Ovary (tissue), 9 donors: Measurements from ENCODE around the gene KRTAP5-10. TPM values are rescaled to one million over a fixed set of nuclear protein-coding genes. Genes with fewer than 3 reads are reported as not detected.
"Not testable (repeated sequence)": the region's sequence is repeated elsewhere in the genome, so short reads cannot be mapped to it uniquely, and the experiment has no call there.

Source experiments
- DNase-seq, 5 donors: peaks; one replicate each; pipeline ENCODE4 v3.0.0-alpha.2; 2019 to 2020
- H3K27ac ChIP-seq, 2 donors: fragments of 200-600 bp; one replicate each; pipeline versions ENCODE4 v1.5.1 to v1.8.0; 2019 to 2022
- H3K27me3 ChIP-seq: fragments of 200-600 bp; one replicate; pipeline ENCODE4 v1.8.0; 2022
- H3K36me3 ChIP-seq: fragments of 200-600 bp; sonication (generic); one replicate; pipeline ENCODE4 v1.5.1; 2019
- H3K4me1 ChIP-seq: one replicate; pipeline ENCODE4 v1.8.1; 2013; ENCODE audit warnings: mild to moderate bottlenecking, moderate library complexity; ENCODE audit not compliant: insufficient read depth
- H3K4me3 ChIP-seq: fragments of 200-600 bp; sonication (generic); one replicate; pipeline ENCODE4 v1.5.1; 2017
- H3K9me3 ChIP-seq, 2 donors: fragments of 200-600 bp in 1 of 2; sonication (generic) in 1 of 2; one replicate each; pipeline versions ENCODE4 v1.5.1 to v1.8.1; 2013 to 2019; ENCODE audit warnings: mild to moderate bottlenecking in 1 of 2, moderate library complexity in 1 of 2
- CTCF ChIP-seq, 3 donors: fragments of 450-650 bp in 2 of 3; fragments of 200-600 bp in 1 of 3; IDR thresholded peaks; one replicate each; pipeline versions ENCODE4 v1.5.1 to v1.8.0; 2016 to 2022; ENCODE audit warnings: antibody characterized with exemption in 3 of 3, mild to moderate bottlenecking in 1 of 3
- EP300 ChIP-seq: sonication (generic); formaldehyde crosslinking; IDR thresholded peaks from one replicate; pipeline ENCODE4 v1.6.1; 2017; ENCODE audit warnings: antibody characterized with exemption
- POLR2A ChIP-seq: fragments of 450-650 bp; IDR thresholded peaks from one replicate; pipeline ENCODE4 v1.6.1; 2017; ENCODE audit warnings: antibody characterized with exemption, mild to moderate bottlenecking, moderate library complexity
- WGBS, 3 donors: extraction: QIAGEN DNeasy Blood & Tissue Kit in 1 of 3; methylation state at CpG; one replicate each; pipeline versions ENCODE4 v1.1.5 to v1.1.7; 2013 to 2017; 5-methylcytosine and 5-hydroxymethylcytosine counted together
- intact Hi-C, 4 donors: fragments of 100-400 bp; cut with DNase I; formaldehyde crosslinking; loops; one replicate each; pipeline versions ENCODE4 v1.11.0 to v1.15.1; 2022 to 2023
- polyA plus RNA-seq, 2 donors: library from polyadenylated mRNA; stranded (reverse); fragments of 200-250 nt in 1 of 2; fragments of 350-450 nt in 1 of 2; fragmentation: Illumina TruSeq in 1 of 2; extraction: RNeasy Lipid Tissue Mini Kit (QIAGEN cat#74804) in 1 of 2; gene quantifications; one replicate each; pipeline ENCODE4 v1.2.3, GENCODE V29; 2013 to 2014
- total RNA-seq, 7 donors: library from RNA; depleted of rRNA in 2 of 7; stranded (reverse); fragments of >200 nt in 2 of 7; fragmentation: NEBNext Ultra II Directional in 3 of 7; extraction: Animal tissue kit (Norgen Biotek cat#: 25700) in 3 of 7; gene quantifications; one replicate each; pipeline versions ENCODE4 v1.1.0 to v1.2.4, GENCODE V29; 2016 to 2023
- donor health status: DM: no; HTN: no; CAD: no; lungs with moderate emphysema.
- donor health status: DM: no; HTN: no; CAD: no.
- donor health status: Bipolar disorder and iron deficiency.
- donor health status: DM: yes; HTN: yes; CAD: no.
- donor health status: DM: no; HTN: no; CAD: no.
- donor health status: DM: yes; HTN: yes; CAD: no.

KRTAP5-10 gene
- total and polyA plus RNA-seq, 9 donors, result 0.18 to 0.35 TPM; not detected in 7

- TF ChIP-seq POLR2A, result no peak
- TF ChIP-seq CTCF (IDR thresholded peaks at IDR 0.05), result no peak
- TF ChIP-seq EP300, result no peak
- Histone ChIP-seq H3K9me3 (no peaks in the 10 kb centered on the region), H3K4me1 (no peaks in the 10 kb centered on the region), H3K4me3 (no peak overlapping the region), H3K27ac (no peak overlapping the region), H3K36me3 (no peaks in the 10 kb centered on the region), H3K27me3 (no peaks in the 10 kb centered on the region)
- intact Hi-C loops, result no loop called here
- DNase-seq, result no peak
- WGBS, 3 donors, result 74 to 88% (median 76%) methylated on average over 4 of the region's 4 CpGs
These were observed 16.5 kb downstream of the KRTAP5-10 start for GRCh38 chr11:71581826-71582225.

- intact Hi-C loops, result no loop called here
- H3K27me3 ChIP-seq, result no peaks in the 10 kb centered on the region
These were observed 17.0 kb downstream of the KRTAP5-10 start, which contains the start of gene KRTAP5-11 for GRCh38 chr11:71582309-71582895. Gene KRTAP5-11, minus strand, starts transcription at chr11:71582875. Its CDS starts 38 bp downstream, at chr11:71582837.

GRCh38 chr11:71582969-71583368, 17.6 kb downstream of the KRTAP5-10 start:
- 82 to 87% (median 84%) methylated on average over 2 of the region's 2 CpGs for WGBS, 3 donors
- intact Hi-C loops, H3K27ac ChIP-seq, H3K36me3 ChIP-seq, DNase-seq, H3K9me3 ChIP-seq, H3K27me3 ChIP-seq, H3K4me1 ChIP-seq, H3K4me3 ChIP-seq: not testable (repeated sequence)

More at GRCh38 chr11:71582309-71582895, 17.0 kb downstream of the KRTAP5-10 start, which contains the start of gene KRTAP5-11:
- Histone ChIP-seq H3K36me3 (no peaks in the 10 kb centered on the region), H3K9me3 (no peaks in the 10 kb centered on the region), H3K4me1 (no peaks in the 10 kb centered on the region), H3K4me3 (no peak within 1 kb of the TSS), H3K27ac (no peak within 1 kb of the TSS)
- TF ChIP-seq POLR2A (no peak), CTCF (IDR thresholded peaks at IDR 0.05) (no peak), EP300 (no peak)
- DNase-seq, result no peak
- 45 to 62% (median 57%) methylated on average over 3 of the region's 3 CpGs for WGBS, 3 donors

- H3K27ac ChIP-seq, H3K4me1 ChIP-seq, H3K9me3 ChIP-seq, H3K36me3 ChIP-seq, H3K27me3 ChIP-seq, intact Hi-C loops, H3K4me3 ChIP-seq, DNase-seq: not testable (repeated sequence)
- WGBS, 3 donors, result 86 to 87% (median 86%) methylated on average over 5 of the region's 5 CpGs
These were observed 20.3 kb downstream of the KRTAP5-10 start for GRCh38 chr11:71585673-71586072.

GRCh38 chr11:71588314-71588713, 23.0 kb downstream of the KRTAP5-10 start:
- 63 to 72% (median 66%) methylated on average over 4 of the region's 4 CpGs for WGBS, 3 donors
- H3K27ac ChIP-seq, DNase-seq, H3K4me3 ChIP-seq, intact Hi-C loops, H3K9me3 ChIP-seq, H3K4me1 ChIP-seq, H3K36me3 ChIP-seq, H3K27me3 ChIP-seq: not testable (repeated sequence)

GRCh38 chr11:71588822-71589545, 23.6 kb downstream of the KRTAP5-10 start:
- H3K4me3 ChIP-seq, result not testable (repeated sequence)

GRCh38 chr11:71589546-71589920, 24.2 kb downstream of the KRTAP5-10 start:
- DNase-seq, H3K9me3 ChIP-seq, H3K4me1 ChIP-seq, intact Hi-C loops, H3K36me3 ChIP-seq, H3K27ac ChIP-seq, H3K27me3 ChIP-seq, H3K4me3 ChIP-seq: not testable (repeated sequence)
- 67 to 79% (median 73%) methylated on average over 8 of the region's 8 CpGs for WGBS, 3 donors

More at GRCh38 chr11:71588822-71589545, 23.6 kb downstream of the KRTAP5-10 start:
- H3K9me3 ChIP-seq, H3K36me3 ChIP-seq, H3K27me3 ChIP-seq, intact Hi-C loops, H3K27ac ChIP-seq, DNase-seq, H3K4me1 ChIP-seq: not testable (repeated sequence)
- 57 to 67% (median 64%) methylated on average over 11 of the region's 11 CpGs for WGBS, 3 donors

GRCh38 chr11:71603221-71603620, 37.9 kb downstream of the KRTAP5-10 start:
- intact Hi-C loops, H3K36me3 ChIP-seq, H3K4me3 ChIP-seq, H3K27ac ChIP-seq, H3K4me1 ChIP-seq, DNase-seq, H3K9me3 ChIP-seq, H3K27me3 ChIP-seq: not testable (repeated sequence)
- 70 to 78% (median 75%) methylated on average over 10 to 11 of the region's 11 CpGs for WGBS, 3 donors

- H3K27me3 ChIP-seq, H3K4me1 ChIP-seq, intact Hi-C loops, H3K36me3 ChIP-seq, H3K27ac ChIP-seq, DNase-seq, H3K9me3 ChIP-seq, H3K4me3 ChIP-seq: not testable (repeated sequence)
- 17 to 20% (median 17%) methylated on average over 10 to 16 of the region's 17 CpGs for WGBS, 3 donors
These were observed 39.6 kb downstream of the KRTAP5-10 start for GRCh38 chr11:71604798-71605488.
